ES-I3 (cell line): ENCODE data around the gene SLC34A3.
"Not testable (repeated sequence)": the region's sequence is repeated elsewhere in the genome, so short reads cannot be mapped to it uniquely, and the experiment has no call there.

ENCODE experiments used
- H3K36me3 ChIP-seq: 2 replicates; pipeline ENCODE4 v1.6.1; 2013; ENCODE audit warnings: mild to moderate bottlenecking, low read length, control low read depth, moderate library complexity; ENCODE audit not compliant: insufficient read depth
- H3K4me1 ChIP-seq: 2 replicates; pipeline ENCODE4 v1.6.1; 2013; ENCODE audit warnings: mild to moderate bottlenecking, control low read depth, low read length; ENCODE audit not compliant: insufficient read depth
- H3K9ac ChIP-seq: 2 replicates; pipeline ENCODE4 v1.6.1; 2013; ENCODE audit warnings: low read depth, mild to moderate bottlenecking, low read length, moderate library complexity
- H3K9me3 ChIP-seq: 2 replicates; pipeline ENCODE4 v1.6.1; 2013; ENCODE audit warnings: mild to moderate bottlenecking, low read length, moderate library complexity; ENCODE audit not compliant: control insufficient read depth, insufficient read depth

Gene SLC34A3

GRCh38 chr9:137254624-137255447 lies 24.1 kb downstream of the SLC34A3 start, which contains the start of gene NELFB:
NELFB (plus strand) TSS chr9:137255327.
- H3K36me3 ChIP-seq: peaks cover 12% of the 10 kb centered on the region
- H3K9ac ChIP-seq: peak within 1 kb of the TSS; percentile 55
- no peaks in the 10 kb centered on the region for H3K9me3 ChIP-seq
- peaks cover 8% of the 10 kb centered on the region; the same call in 1 of the 2 replicates for H3K4me1 ChIP-seq

DNA sequence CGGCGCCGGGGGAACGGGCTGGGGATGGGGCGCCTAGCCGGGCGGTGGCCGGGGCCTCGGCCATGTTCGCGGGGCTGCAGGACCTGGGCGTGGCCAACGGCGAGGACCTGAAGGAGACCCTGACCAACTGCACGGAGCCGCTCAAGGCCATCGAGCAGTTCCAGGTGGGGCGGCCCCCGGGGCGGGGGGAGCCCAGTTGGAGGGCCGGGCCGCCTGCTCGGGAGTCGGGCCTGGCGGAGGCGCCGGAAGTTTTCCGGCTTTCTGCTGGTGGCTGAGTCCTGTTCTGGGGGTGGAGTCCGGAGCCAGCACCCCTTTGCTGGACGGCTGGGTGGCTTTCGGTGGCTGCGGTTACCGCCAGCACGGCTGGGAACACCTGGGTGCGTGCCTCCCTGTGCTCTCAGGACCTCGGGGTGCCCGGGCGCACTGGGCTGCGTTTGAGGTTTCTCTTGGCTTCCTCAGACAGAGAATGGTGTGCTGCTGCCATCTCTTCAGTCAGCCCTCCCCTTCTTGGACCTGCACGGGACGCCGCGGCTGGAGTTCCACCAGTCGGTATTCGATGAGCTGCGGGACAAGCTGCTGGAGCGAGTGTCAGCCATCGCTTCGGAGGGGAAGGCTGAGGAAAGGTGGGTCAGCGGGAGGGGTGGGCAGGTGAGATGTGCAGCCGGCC lies 24.9 kb downstream of the SLC34A3 start:
- H3K9ac ChIP-seq: peak overlapping the region; percentile 55
- peaks cover 12% of the 10 kb centered on the region for H3K36me3 ChIP-seq
- H3K4me1 ChIP-seq: peaks cover 6% of the 10 kb centered on the region; the same call in 1 of the 2 replicates
- H3K9me3 ChIP-seq: no peaks in the 10 kb centered on the region

- H3K4me1 ChIP-seq: no peaks in the 10 kb centered on the region; the same call in 1 of the 2 replicates
- H3K9me3 ChIP-seq: no peaks in the 10 kb centered on the region
- peak overlapping the region; percentile 55; the same call in 1 of the 2 replicates for H3K9ac ChIP-seq
- H3K36me3 ChIP-seq: peaks cover 12% of the 10 kb centered on the region
These were observed 25.7 kb downstream of the SLC34A3 start for GRCh38 chr9:137256362-137256761.

DNA sequence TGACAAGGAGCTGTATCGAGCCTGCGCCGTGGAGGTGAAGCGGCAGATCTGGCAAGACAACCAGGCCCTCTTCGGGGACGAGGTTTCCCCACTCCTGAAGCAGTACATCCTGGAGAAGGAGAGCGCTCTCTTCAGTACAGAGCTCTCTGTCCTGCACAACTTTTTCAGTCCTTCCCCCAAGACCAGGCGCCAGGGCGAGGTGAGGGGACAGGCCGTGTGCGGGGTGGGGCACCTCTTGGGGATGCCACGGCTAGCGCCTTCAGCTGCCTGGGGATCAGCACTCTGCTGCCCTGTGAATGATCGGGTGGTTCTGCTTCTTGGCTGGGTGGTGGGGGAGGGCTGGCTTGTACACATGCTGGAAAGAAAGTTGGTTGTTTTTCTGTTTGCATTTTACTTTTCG lies 26.2 kb downstream of the SLC34A3 start:
- Histone ChIP-seq H3K9me3 (no peaks in the 10 kb centered on the region), H3K36me3 (peaks cover 12% of the 10 kb centered on the region), H3K4me1 (no peaks in the 10 kb centered on the region; the same call in 1 of the 2 replicates), H3K9ac (no peak overlapping the region)

GRCh38 chr9:137262173-137262908 lies 31.6 kb downstream of the SLC34A3 start:
- peaks cover 18% of the 10 kb centered on the region for H3K36me3 ChIP-seq
- H3K4me1 ChIP-seq, H3K9me3 ChIP-seq, H3K9ac ChIP-seq: not testable (repeated sequence)

DNA sequence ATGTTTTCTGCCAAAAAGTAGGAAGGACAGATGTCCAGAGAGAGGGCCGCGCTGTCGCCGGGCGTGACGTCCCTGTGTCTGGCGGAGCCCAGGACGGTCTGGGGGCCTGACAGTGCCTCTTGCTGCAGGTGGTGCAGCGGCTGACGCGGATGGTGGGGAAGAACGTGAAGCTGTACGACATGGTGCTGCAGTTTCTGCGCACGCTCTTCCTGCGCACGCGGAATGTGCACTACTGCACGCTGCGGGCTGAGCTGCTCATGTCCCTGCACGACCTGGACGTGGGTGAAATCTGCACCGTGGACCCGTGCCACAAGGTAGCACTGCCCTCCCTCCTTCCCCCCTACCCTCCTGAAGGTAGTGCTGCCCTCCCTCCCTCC lies 32.2 kb downstream of the SLC34A3 start:
- no peaks in the 10 kb centered on the region for H3K9me3 ChIP-seq
- no peak overlapping the region for H3K9ac ChIP-seq
- no peaks in the 10 kb centered on the region for H3K4me1 ChIP-seq
- peaks cover 18% of the 10 kb centered on the region for H3K36me3 ChIP-seq

DNA sequence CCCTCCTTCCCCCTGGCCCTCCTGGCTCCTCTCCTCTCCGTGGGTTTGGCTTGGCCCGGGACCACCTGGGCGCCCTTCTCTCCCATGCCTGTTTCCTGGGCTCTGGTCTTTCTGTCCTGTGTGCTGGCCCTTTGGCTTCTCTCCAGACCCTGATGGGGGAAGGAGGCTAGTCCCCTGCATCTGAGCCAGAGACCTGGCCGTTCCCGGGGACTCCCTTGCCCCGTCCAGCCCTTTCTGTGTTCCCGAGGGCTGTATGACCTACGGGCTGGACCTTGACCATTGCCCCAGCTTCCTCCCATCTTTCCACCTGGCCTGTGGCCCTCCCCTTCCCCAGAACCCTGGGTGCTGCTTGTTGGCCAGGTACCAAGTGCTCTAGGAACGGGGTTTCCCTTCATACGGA lies 32.8 kb downstream of the SLC34A3 start:
- Histone ChIP-seq H3K4me1 (no peaks in the 10 kb centered on the region), H3K36me3 (peaks cover 18% of the 10 kb centered on the region), H3K9ac (no peak overlapping the region), H3K9me3 (no peaks in the 10 kb centered on the region)

DNA sequence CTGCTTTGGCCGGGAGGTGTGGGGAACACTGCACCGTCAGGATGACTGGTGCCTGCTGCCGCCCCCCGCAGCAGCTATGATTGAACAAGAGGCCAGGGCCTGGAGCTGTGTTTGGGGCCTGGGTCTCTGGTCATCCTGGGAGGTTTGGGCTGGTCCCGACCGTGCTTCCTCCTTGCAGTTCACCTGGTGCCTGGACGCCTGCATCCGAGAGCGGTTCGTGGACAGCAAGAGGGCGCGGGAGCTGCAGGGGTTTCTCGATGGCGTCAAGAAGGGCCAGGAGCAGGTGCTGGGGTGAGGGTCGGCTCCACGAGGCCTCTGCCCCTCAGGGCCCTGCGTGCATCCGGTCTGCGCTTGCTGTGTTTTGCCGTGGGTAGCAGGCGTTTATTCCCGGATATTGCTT lies 33.4 kb downstream of the SLC34A3 start:
- no peak overlapping the region for H3K9ac ChIP-seq
- peaks cover 14% of the 10 kb centered on the region for H3K36me3 ChIP-seq
- no peaks in the 10 kb centered on the region for H3K4me1 ChIP-seq
- H3K9me3 ChIP-seq: no peaks in the 10 kb centered on the region

- Histone ChIP-seq H3K4me1 (no peaks in the 10 kb centered on the region), H3K36me3 (peaks cover 14% of the 10 kb centered on the region), H3K9me3 (no peaks in the 10 kb centered on the region), H3K9ac (no peak overlapping the region)
These were observed 34.9 kb downstream of the SLC34A3 start for GRCh38 chr9:137265496-137266161.

GRCh38 chr9:137266162-137266527 lies 35.4 kb downstream of the SLC34A3 start:
- Histone ChIP-seq H3K9ac (no peak overlapping the region), H3K4me1 (no peaks in the 10 kb centered on the region), H3K36me3 (peaks cover 14% of the 10 kb centered on the region)

GRCh38 chr9:137266585-137267453 lies 36.1 kb downstream of the SLC34A3 start:
- no peak overlapping the region for H3K9ac ChIP-seq
- H3K36me3 ChIP-seq: peaks cover 14% of the 10 kb centered on the region
- H3K4me1 ChIP-seq: no peaks in the 10 kb centered on the region; the same call in 1 of the 2 replicates
- no peaks in the 10 kb centered on the region for H3K9me3 ChIP-seq

More at GRCh38 chr9:137266162-137266527, 35.4 kb downstream of the SLC34A3 start:
- no peaks in the 10 kb centered on the region for H3K9me3 ChIP-seq

DNA sequence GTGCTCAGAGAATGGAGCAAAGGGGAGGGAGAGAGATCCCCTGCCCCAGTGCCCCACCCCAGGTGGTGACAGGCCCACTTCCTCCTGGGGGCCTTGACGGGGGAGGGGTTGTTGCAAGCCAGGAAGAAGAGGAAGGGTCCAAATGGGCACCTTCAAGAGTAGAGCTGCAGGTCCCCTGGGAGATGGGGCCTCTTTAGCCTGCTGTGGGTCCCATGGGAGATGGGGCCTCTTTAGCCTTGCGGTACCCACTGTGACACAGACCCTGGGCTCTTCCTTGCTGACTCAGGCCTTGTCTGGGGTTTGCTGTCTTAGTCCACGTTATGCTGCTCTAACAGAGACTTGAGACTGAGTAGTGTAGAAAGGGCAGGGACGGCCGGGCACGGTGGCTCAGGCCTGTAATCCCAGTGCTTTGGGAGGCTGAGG lies 37.2 kb downstream of the SLC34A3 start:
- Histone ChIP-seq H3K4me1 (no peaks in the 10 kb centered on the region; the same call in 1 of the 2 replicates), H3K9me3 (no peaks in the 10 kb centered on the region), H3K9ac (no peak overlapping the region), H3K36me3 (peaks cover 11% of the 10 kb centered on the region)

- H3K9me3 ChIP-seq: no peaks in the 10 kb centered on the region
- no peaks in the 10 kb centered on the region; the same call in 1 of the 2 replicates for H3K4me1 ChIP-seq
- H3K9ac ChIP-seq: no peak overlapping the region
- peaks cover 11% of the 10 kb centered on the region for H3K36me3 ChIP-seq
These were observed 38.0 kb downstream of the SLC34A3 start for GRCh38 chr9:137268538-137269201.
